HUES48 (cell line): Measurements from ENCODE around the gene KAT8.

Experiments
- H3K27ac ChIP-seq: one replicate; pipeline ENCODE4 v1.7.0; 2013; ENCODE audit warnings: low read depth, low read length, inconsistent platforms
- H3K27me3 ChIP-seq: 2 replicates; pipeline ENCODE4 v1.6.1; 2013; ENCODE audit warnings: mild to moderate bottlenecking, low read length; ENCODE audit not compliant: control insufficient read depth, insufficient read depth
- H3K36me3 ChIP-seq: 2 replicates; pipeline ENCODE4 v1.6.1; 2013; ENCODE audit warnings: low read length; ENCODE audit not compliant: control insufficient read depth, insufficient read depth
- H3K4me1 ChIP-seq: 2 replicates; pipeline ENCODE4 v1.6.1; 2013; ENCODE audit warnings: mild to moderate bottlenecking, low read length; ENCODE audit not compliant: control insufficient read depth, insufficient read depth
- H3K4me3 ChIP-seq: 2 replicates; pipeline ENCODE4 v1.5.1; 2013; ENCODE audit warnings: mild to moderate bottlenecking, low read depth, low read length
- H3K9ac ChIP-seq: 2 replicates; pipeline ENCODE4 v1.6.1; 2013; ENCODE audit warnings: mild to moderate bottlenecking, low read depth, low read length, moderate library complexity
- H3K9me3 ChIP-seq: 2 replicates; pipeline ENCODE4 v1.6.1; 2013; ENCODE audit warnings: low read length; ENCODE audit not compliant: control insufficient read depth, insufficient read depth

Gene KAT8

GRCh38 chr16:31128711-31129567 is 11.5 kb downstream of the KAT8 start:
- Histone ChIP-seq H3K9me3 (no peaks in the 10 kb centered on the region), H3K4me3 (no peak overlapping the region), H3K9ac (no peak overlapping the region), H3K27me3 (no peaks in the 10 kb centered on the region), H3K36me3 (peaks cover 34% of the 10 kb centered on the region), H3K27ac (no peak overlapping the region), H3K4me1 (peaks cover 18% of the 10 kb centered on the region)

- Histone ChIP-seq H3K27me3 (no peaks in the 10 kb centered on the region), H3K4me1 (peaks cover 25% of the 10 kb centered on the region), H3K36me3 (peaks cover 31% of the 10 kb centered on the region), H3K4me3 (no peak overlapping the region), H3K27ac (no peak overlapping the region), H3K9me3 (no peaks in the 10 kb centered on the region), H3K9ac (no peak overlapping the region)
Measured at GRCh38 chr16:31129568-31130335, 12.3 kb downstream of the KAT8 start.

GRCh38 chr16:31130336-31130891 is 12.9 kb downstream of the KAT8 start:
- Histone ChIP-seq H3K9me3 (no peaks in the 10 kb centered on the region), H3K27ac (no peak overlapping the region), H3K9ac (no peak overlapping the region), H3K36me3 (peaks cover 31% of the 10 kb centered on the region), H3K4me3 (no peak overlapping the region), H3K27me3 (no peaks in the 10 kb centered on the region), H3K4me1 (peaks cover 25% of the 10 kb centered on the region)

GRCh38 chr16:31130899-31131298 is 13.4 kb downstream of the KAT8 start:
- Histone ChIP-seq H3K9ac (no peak overlapping the region), H3K27me3 (no peaks in the 10 kb centered on the region), H3K9me3 (no peaks in the 10 kb centered on the region), H3K4me1 (peaks cover 27% of the 10 kb centered on the region), H3K36me3 (peaks cover 31% of the 10 kb centered on the region), H3K27ac (peak overlapping the region; percentile 57), H3K4me3 (no peak overlapping the region)

GRCh38 chr16:31131416-31131815 is 14.0 kb downstream of the KAT8 start:
- H3K9ac ChIP-seq: no peak overlapping the region
- H3K9me3 ChIP-seq: no peaks in the 10 kb centered on the region
- peak overlapping the region; percentile 57 for H3K27ac ChIP-seq
- H3K36me3 ChIP-seq: peaks cover 31% of the 10 kb centered on the region
- H3K27me3 ChIP-seq: no peaks in the 10 kb centered on the region
- no peak overlapping the region for H3K4me3 ChIP-seq
- H3K4me1 ChIP-seq: peaks cover 30% of the 10 kb centered on the region

GRCh38 chr16:31131841-31132271 is 14.4 kb downstream of the KAT8 start:
- H3K4me3 ChIP-seq: no peak overlapping the region
- no peaks in the 10 kb centered on the region for H3K9me3 ChIP-seq
- H3K9ac ChIP-seq: no peak overlapping the region
- H3K36me3 ChIP-seq: peaks cover 31% of the 10 kb centered on the region
- peaks cover 30% of the 10 kb centered on the region for H3K4me1 ChIP-seq
- no peaks in the 10 kb centered on the region for H3K27me3 ChIP-seq
- H3K27ac ChIP-seq: no peak overlapping the region

- Histone ChIP-seq H3K9me3 (no peaks in the 10 kb centered on the region), H3K4me1 (peaks cover 30% of the 10 kb centered on the region), H3K36me3 (peaks cover 30% of the 10 kb centered on the region), H3K27me3 (no peaks in the 10 kb centered on the region), H3K27ac (no peak overlapping the region), H3K9ac (no peak overlapping the region), H3K4me3 (no peak overlapping the region)
Measured at GRCh38 chr16:31132303-31132979, 15.0 kb downstream of the KAT8 start.

GRCh38 chr16:31133046-31133501 is 15.6 kb downstream of the KAT8 start:
- H3K4me1 ChIP-seq: peaks cover 30% of the 10 kb centered on the region
- H3K9me3 ChIP-seq: no peaks in the 10 kb centered on the region
- H3K36me3 ChIP-seq: peaks cover 25% of the 10 kb centered on the region
- H3K9ac ChIP-seq: no peak overlapping the region
- no peaks in the 10 kb centered on the region for H3K27me3 ChIP-seq
- H3K4me3 ChIP-seq: no peak overlapping the region
- H3K27ac ChIP-seq: no peak overlapping the region

GRCh38 chr16:31134091-31134571 is 16.7 kb downstream of the KAT8 start:
- no peaks in the 10 kb centered on the region for H3K9me3 ChIP-seq
- H3K27me3 ChIP-seq: no peaks in the 10 kb centered on the region
- peak overlapping the region; percentile 91 for H3K27ac ChIP-seq
- no peak overlapping the region for H3K9ac ChIP-seq
- peaks cover 40% of the 10 kb centered on the region for H3K4me1 ChIP-seq
- peaks cover 25% of the 10 kb centered on the region for H3K36me3 ChIP-seq
- peak overlapping the region; percentile 78 for H3K4me3 ChIP-seq

GRCh38 chr16:31134625-31135534 is 17.4 kb downstream of the KAT8 start:
- Histone ChIP-seq H3K27me3 (no peaks in the 10 kb centered on the region), H3K27ac (peak overlapping the region; percentile 91), H3K9me3 (no peaks in the 10 kb centered on the region), H3K9ac (peak overlapping the region; percentile 76), H3K36me3 (peaks cover 25% of the 10 kb centered on the region), H3K4me1 (peaks cover 43% of the 10 kb centered on the region), H3K4me3 (peak overlapping the region; percentile 78)
